H1 (cell line): Measurements from ENCODE around the gene AAR2. TPM values are rescaled to one million over a fixed set of nuclear protein-coding genes. Genes with fewer than 3 reads are reported as not detected.

Experiments used
- CTCF ChIA-PET: fragments of 300-600 bp; sonication (Branson Sonifier 250); formaldehyde crosslinking; loops from one replicate; lab custom pipeline; 2021; ENCODE audit not compliant: partially characterized antibody; lab: Charles Lee
- POLR2A ChIA-PET: fragments of 300-600 bp; sonication (Branson Sonifier 250); formaldehyde crosslinking; loops from one replicate; lab custom pipeline; 2021; ENCODE audit warnings: inconsistent platforms; ENCODE audit not compliant: partially characterized antibody; lab: Charles Lee
- DNase-seq, 2 experiments: peaks; one replicate each; pipeline versions ENCODE4 v3.0.0 to v3.0.0-alpha.2; 2010 to 2022; ENCODE audit warnings: low spot score in 2 of 2, low read depth in 1 of 2, mixed read lengths in 1 of 2
- FAIRE-seq: peaks from 2 replicates; lab custom pipeline; 2011; peaks lifted over from hg19 to GRCh38; lab: Jason Lieb, UNC
- H2AFZ ChIP-seq: 2 replicates; pipeline ENCODE4 v1.8.1; 2012; ENCODE audit warnings: low read length, inconsistent platforms
- H2AK5ac ChIP-seq: 2 replicates; pipeline ENCODE4 v1.6.1; 2013; ENCODE audit warnings: low read depth, low read length
- H2BK120ac ChIP-seq: replicated peaks from 2 replicates; pipeline ENCODE3; 2013; ENCODE audit warnings: low read depth, low read length, inconsistent platforms
- H2BK12ac ChIP-seq: 2 replicates; pipeline ENCODE4 v1.6.1; 2013; ENCODE audit warnings: low read depth, low read length
- H2BK15ac ChIP-seq: 2 replicates; pipeline ENCODE4 v1.6.1; 2013; ENCODE audit warnings: low read length
- H2BK20ac ChIP-seq: 2 replicates; pipeline ENCODE4 v1.6.1; 2013; ENCODE audit warnings: low read length
- H2BK5ac ChIP-seq: 2 replicates; pipeline ENCODE4 v1.6.1; 2013; ENCODE audit warnings: low read depth, low read length
- H3K14ac ChIP-seq: 2 replicates; pipeline ENCODE4 v1.6.1; 2013; ENCODE audit warnings: inconsistent platforms; ENCODE audit not compliant: insufficient read length
- H3K18ac ChIP-seq: 2 replicates; pipeline ENCODE4 v1.6.1; 2013; ENCODE audit warnings: low read length; ENCODE audit errors: extremely low read depth
- H3K23ac ChIP-seq: 2 replicates; pipeline ENCODE4 v1.6.1; 2013; ENCODE audit warnings: inconsistent platforms; ENCODE audit not compliant: insufficient read length
- H3K23me2 ChIP-seq: 2 replicates; pipeline ENCODE4 v1.6.1; 2013; ENCODE audit warnings: low read depth, low read length
- H3K27ac ChIP-seq: 2 replicates; pipeline ENCODE4 v1.6.1; 2011; ENCODE audit warnings: low read depth, low read length, inconsistent platforms
- H3K27me3 ChIP-seq, 4 experiments: replicated peaks in 1 of 4; 1 replicate in 1 of 4; 2 replicates in 3 of 4; pipeline versions ENCODE4 v1.6.1 to v1.8.1; 2011 to 2013; ENCODE audit warnings: low read length in 3 of 4, mild to moderate bottlenecking in 3 of 4, inconsistent platforms in 2 of 4, mixed read lengths in 2 of 4, moderate library complexity in 1 of 4; ENCODE audit not compliant: control insufficient read depth in 3 of 4, insufficient read depth in 3 of 4; ENCODE audit errors: extremely low read depth in 1 of 4
- H3K36me3 ChIP-seq, 4 experiments: 2 replicates each; pipeline versions ENCODE4 v1.6.1 to v1.8.1; 2011 to 2013; ENCODE audit warnings: mild to moderate bottlenecking in 4 of 4, low read length in 3 of 4, moderate library complexity in 2 of 4, control low read depth in 1 of 4, inconsistent platforms in 1 of 4; ENCODE audit not compliant: insufficient read depth in 4 of 4, control insufficient read depth in 2 of 4
- H3K4ac ChIP-seq: replicated peaks from 2 replicates; pipeline ENCODE3; 2013; ENCODE audit warnings: low read length, low read depth, mixed read lengths, inconsistent platforms; ENCODE audit not compliant: insufficient read length
- H3K4me1 ChIP-seq, 4 experiments: replicated peaks in 1 of 4; 1 replicate in 1 of 4; 2 replicates in 3 of 4; pipeline versions ENCODE4 v1.6.1 to v1.8.1; 2011 to 2013; ENCODE audit warnings: low read length in 3 of 4, inconsistent platforms in 2 of 4, mixed read lengths in 1 of 4; ENCODE audit not compliant: insufficient read depth in 4 of 4, control insufficient read depth in 3 of 4
- H3K4me2 ChIP-seq, 2 experiments: 2 replicates each; pipeline versions ENCODE4 v1.6.1 to v1.8.1; 2011 to 2013; ENCODE audit warnings: low read depth in 2 of 2, low read length in 2 of 2, control low read depth in 1 of 2, inconsistent platforms in 1 of 2, mild to moderate bottlenecking in 1 of 2; ENCODE audit not compliant: insufficient read depth in 1 of 2
- H3K4me3 ChIP-seq, 4 experiments: fragments of 200-600, 300-600 bp in 1 of 4; sonication (generic), shearing (Covaris generic), sonication (Bioruptor Twin) in 1 of 4; 2 replicates each; pipeline versions ENCODE4 v1.5.1 to v1.8.1; 2011 to 2016; ENCODE audit warnings: low read length in 4 of 4, low read depth in 3 of 4, control low read depth in 2 of 4, inconsistent platforms in 2 of 4, mild to moderate bottlenecking in 2 of 4, mixed read lengths in 1 of 4, moderate library complexity in 1 of 4; ENCODE audit not compliant: insufficient read depth in 2 of 4; ENCODE audit errors: extremely low read depth in 1 of 4
- H3K56ac ChIP-seq: replicated peaks from 2 replicates; pipeline ENCODE3; 2013; ENCODE audit warnings: low read depth, mild to moderate bottlenecking, mixed read lengths, low read length, inconsistent platforms; ENCODE audit not compliant: insufficient read length
- H3K79me1 ChIP-seq: 2 replicates; pipeline ENCODE4 v1.6.1; 2013; ENCODE audit warnings: low read depth, low read length, control low read depth
- H3K79me2 ChIP-seq, 2 experiments: 2 replicates each; pipeline versions ENCODE4 v1.6.1 to v1.8.1; 2012 to 2013; ENCODE audit warnings: low read length in 2 of 2, mild to moderate bottlenecking in 2 of 2, inconsistent platforms in 1 of 2; ENCODE audit not compliant: insufficient read depth in 2 of 2, control insufficient read depth in 1 of 2
- H3K9ac ChIP-seq, 4 experiments: replicated peaks in 1 of 4; 1 replicate in 1 of 4; 2 replicates in 3 of 4; pipeline versions ENCODE4 v1.6.1 to v1.8.1; 2011 to 2013; ENCODE audit warnings: low read depth in 3 of 4, low read length in 3 of 4, control low read depth in 2 of 4, mild to moderate bottlenecking in 2 of 4, moderate library complexity in 2 of 4, inconsistent platforms in 1 of 4; ENCODE audit errors: extremely low read depth in 1 of 4
- H3K9me3 ChIP-seq, 2 experiments: 2 replicates each; pipeline versions ENCODE4 v1.6.1 to v1.8.1; 2012 to 2013; ENCODE audit warnings: mild to moderate bottlenecking in 2 of 2, moderate library complexity in 2 of 2, control low read depth in 1 of 2, inconsistent platforms in 1 of 2, low read depth in 1 of 2, low read length in 1 of 2, mixed read lengths in 1 of 2; ENCODE audit not compliant: insufficient read depth in 2 of 2
- H4K20me1 ChIP-seq, 2 experiments: replicated peaks in 1 of 2; 2 replicates each; pipeline versions ENCODE3 to v1.8.1; 2011 to 2013; ENCODE audit warnings: inconsistent platforms in 2 of 2, low read length in 2 of 2, mild to moderate bottlenecking in 1 of 2; ENCODE audit not compliant: insufficient read depth in 2 of 2, control insufficient read depth in 1 of 2
- H4K5ac ChIP-seq: 2 replicates; pipeline ENCODE4 v1.6.1; 2013; ENCODE audit warnings: low read length, low read depth, mixed read lengths, inconsistent platforms; ENCODE audit not compliant: insufficient read length
- H4K8ac ChIP-seq: 2 replicates; pipeline ENCODE4 v1.8.0; 2013; ENCODE audit warnings: mild to moderate bottlenecking, moderate library complexity, low read length, inconsistent platforms; ENCODE audit not compliant: insufficient read depth; ENCODE audit errors: extremely low read depth
- H4K91ac ChIP-seq: replicated peaks from 2 replicates; pipeline ENCODE3; 2013; ENCODE audit warnings: low read length, mixed read lengths, inconsistent platforms; ENCODE audit not compliant: insufficient read length
- ASH2L ChIP-seq: fragments of 200-600, 300-600 bp; sonication (generic); IDR thresholded peaks from one replicate; pipeline ENCODE4 v1.7.1; 2017; ENCODE audit warnings: low read length
- BCL11A ChIP-seq, 2 experiments: IDR thresholded peaks; one replicate each; pipeline ENCODE4 v1.6.1; 2011; ENCODE audit warnings: low read depth in 2 of 2, low read length in 2 of 2, mild to moderate bottlenecking in 2 of 2
- CBX5 ChIP-seq: fragments of 300-800, 300-1000 bp; sonication (generic); IDR thresholded peaks from 2 replicates; pipeline ENCODE4 v1.7.1; 2016; ENCODE audit warnings: antibody characterized with exemption, low read length, low read depth
- HDAC2 ChIP-seq, 2 experiments: fragments of 300-600 bp in 1 of 2; sonication (generic) in 1 of 2; IDR thresholded peaks; 2 replicates each; pipeline ENCODE4 v1.6.1; 2011 to 2012; ENCODE audit warnings: low read depth in 2 of 2, low read length in 2 of 2, mild to moderate bottlenecking in 2 of 2, moderate library complexity in 2 of 2, borderline replicate concordance in 1 of 2, inconsistent platforms in 1 of 2
- HDAC6 ChIP-seq: IDR thresholded peaks from one replicate; pipeline ENCODE4 v1.7.1; 2012; ENCODE audit warnings: low read depth, mild to moderate bottlenecking, inconsistent platforms, low read length, moderate library complexity
- JUN ChIP-seq: IDR thresholded peaks from 2 replicates; pipeline ENCODE4 v1.6.1; 2011; ENCODE audit warnings: low read depth, mild to moderate bottlenecking, improper control_type of control experiment, low read length
- NANOG ChIP-seq: IDR thresholded peaks from 2 replicates; pipeline ENCODE4 v1.6.1; 2011; ENCODE audit warnings: low read length, low read depth, mild to moderate bottlenecking, inconsistent platforms; ENCODE audit not compliant: insufficient read depth, poor library complexity, severe bottlenecking
- POLR2A ChIP-seq, 2 experiments: IDR thresholded peaks; 1 replicate in 1 of 2; 2 replicates in 1 of 2; pipeline ENCODE4 v1.6.1; 2011; ENCODE audit warnings: low read depth in 2 of 2, low read length in 2 of 2, mild to moderate bottlenecking in 2 of 2; ENCODE audit errors: control extremely low read depth in 1 of 2
- RBBP5 ChIP-seq: IDR thresholded peaks from 2 replicates; pipeline ENCODE4 v1.7.1; 2012; ENCODE audit warnings: low read depth, mild to moderate bottlenecking, inconsistent platforms, low read length, moderate library complexity, borderline replicate concordance
- SIN3A ChIP-seq, 2 experiments: IDR thresholded peaks in 1 of 2; conservative IDR thresholded peaks in 1 of 2; 2 replicates each; pipeline ENCODE4 v1.6.1; 2011 to 2012; ENCODE audit warnings: low read length in 2 of 2, improper control_type of control experiment in 1 of 2, low read depth in 1 of 2, mild to moderate bottlenecking in 1 of 2
- SP2 ChIP-seq: IDR thresholded peaks from 2 replicates; pipeline ENCODE4 v1.6.1; 2012; ENCODE audit warnings: mild to moderate bottlenecking, low read length, inconsistent platforms
- WGBS, 2 experiments: shearing (Covaris generic) in 1 of 2; methylation state at CpG; one replicate each; pipeline versions ENCODE4 v1.1.6 to v1.1.7; 2013 to 2015; ENCODE audit warnings: low lambda C conversion rate in 2 of 2, mixed read lengths in 2 of 2, inconsistent platforms in 1 of 2, low coverage in 1 of 2, missing lambda C conversion rate in 1 of 2; ENCODE audit not compliant: insufficient replicate concordance in 2 of 2, insufficient coverage in 1 of 2, insufficient read length in 1 of 2; ENCODE audit errors: extremely low coverage in 1 of 2, missing lambda C conversion rate in 1 of 2; 5-methylcytosine and 5-hydroxymethylcytosine counted together
- polyA plus RNA-seq, 7 experiments: library from polyadenylated mRNA; depleted of rRNA in 3 of 7; stranded (reverse) in 5 of 7; unstranded in 2 of 7; fragments of >200 nt in 5 of 7; fragments of 200-250 nt in 2 of 7; gene quantifications; 1 replicate in 5 of 7; 2 replicates in 1 of 7; 4 replicates in 1 of 7; pipeline versions ENCODE4 v1.2.1 to v1.2.3, GENCODE V29; 2011 to 2013; ENCODE audit warnings: missing spikeins in 2 of 7, mixed read lengths in 2 of 7
- total RNA-seq: library from RNA; stranded (reverse); fragmentation: NEBNext Ultra II Directional; extraction: Animal tissue kit (Norgen Biotek cat#: 25700); gene quantifications from 2 replicates; pipeline ENCODE4 v1.2.1, GENCODE V29; 2021
- TF ChIP-seq, protein P1 (sequence below): IDR thresholded peaks from 2 replicates; pipeline ENCODE4 v1.6.1; 2012; ENCODE audit warnings: inconsistent platforms

Gene AAR2
- total and polyA plus RNA-seq, 2 of the 8 experiments (the other 6 are each of a cell fraction or from before 2014, with no cell fraction given): 25.5 to 36.1 TPM

DNA sequence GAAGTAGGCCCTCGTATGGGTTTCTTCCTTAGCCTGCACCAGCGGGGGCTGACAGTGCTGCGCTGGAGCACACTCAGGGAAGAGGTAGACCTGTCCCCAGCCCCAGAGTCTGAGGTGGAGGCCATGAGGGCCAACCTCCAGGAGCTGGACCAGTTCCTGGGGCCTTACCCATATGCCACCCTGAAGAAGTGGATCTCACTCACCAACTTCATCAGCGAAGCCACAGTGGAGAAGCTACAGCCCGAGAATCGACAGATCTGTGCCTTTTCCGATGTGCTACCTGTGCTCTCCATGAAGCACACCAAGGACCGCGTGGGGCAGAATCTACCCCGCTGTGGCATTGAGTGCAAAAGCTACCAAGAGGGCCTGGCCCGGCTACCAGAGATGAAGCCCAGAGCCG is 3.8 kb downstream of the AAR2 start:
- H4K8ac ChIP-seq: no peak overlapping the region
- H2BK120ac ChIP-seq: no peak overlapping the region
- no peak overlapping the region for H3K4me3 ChIP-seq
- peaks cover 17 to 36% of the 10 kb centered on the region in 2 experiments for H3K79me2 ChIP-seq
- DNase-seq (no peak), FAIRE-seq (no peak)
- no peaks in the 10 kb centered on the region for H3K9me3 ChIP-seq
- H2AK5ac ChIP-seq: no peak overlapping the region
- no peak overlapping the region for H3K18ac ChIP-seq
- peaks cover 2% of the 10 kb centered on the region for H3K79me1 ChIP-seq
- peaks cover 0 to 7% (median 5%) of the 10 kb centered on the region in 4 experiments; a peak in 6 of 7 replicates for H3K4me1 ChIP-seq
- H3K36me3 ChIP-seq: peaks cover 4 to 40% (median 25%) of the 10 kb centered on the region in 4 experiments; a peak in 7 of 8 replicates
- WGBS, 2 experiments: 95% methylated on average over 12 of the region's 12 CpGs; no CpG with 5 or more reads in 1 of the 2 experiments
- H3K23me2 ChIP-seq: peaks cover 10% of the 10 kb centered on the region
- H2BK20ac ChIP-seq: no peak overlapping the region
- no peak overlapping the region for H4K5ac ChIP-seq
- H2BK15ac ChIP-seq: no peak overlapping the region
- TF ChIP-seq HDAC2 (IDR thresholded peaks at IDR 0.05; ENCODE audit: borderline replicate concordance in 1 of 2, low read depth in 2 of 2, low read length in 2 of 2) (no peak), POLR2A (IDR thresholded peaks at IDR 0.05; ENCODE audit: control extremely low read depth in 1 of 2, low read depth in 2 of 2, low read length in 2 of 2) (no peak), RBBP5 (no peak), BCL11A (IDR thresholded peaks at IDR 0.05; ENCODE audit: low read depth in 2 of 2, low read length in 2 of 2) (no peak), JUN (no peak), NANOG (no peak), HDAC6 (no peak), SP2 (no peak), ASH2L (no peak), CBX5 (no peak), SIN3A (conservative IDR thresholded peaks at IDR 0.05 in 1 of 2, IDR thresholded peaks at IDR 0.05 in 1 of 2; ENCODE audit: low read depth in 1 of 2, low read length in 2 of 2) (no peak)
- TF ChIP-seq, protein P1, sequence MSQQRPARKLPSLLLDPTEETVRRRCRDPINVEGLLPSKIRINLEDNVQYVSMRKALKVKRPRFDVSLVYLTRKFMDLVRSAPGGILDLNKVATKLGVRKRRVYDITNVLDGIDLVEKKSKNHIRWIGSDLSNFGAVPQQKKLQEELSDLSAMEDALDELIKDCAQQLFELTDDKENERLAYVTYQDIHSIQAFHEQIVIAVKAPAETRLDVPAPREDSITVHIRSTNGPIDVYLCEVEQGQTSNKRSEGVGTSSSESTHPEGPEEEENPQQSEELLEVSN: no peak
- ChIA-PET CTCF (interaction anchor here (0.6 to 2.1 kb wide), 6 partner anchors 9 to 569 kb away, joined by 3 to 10 read pairs (median 4); no protein-coding TSS in a partner anchor), POLR2A (interaction anchor here (1.9 kb wide), 1 partner anchor 18 kb away, joined by 4 read pairs; no protein-coding TSS in a partner anchor)
- no peaks in the 10 kb centered on the region for H3K27me3 ChIP-seq
- no peak overlapping the region for H4K91ac ChIP-seq
- H2BK5ac ChIP-seq: no peak overlapping the region
- no peak overlapping the region for H3K23ac ChIP-seq
- H3K14ac ChIP-seq: no peak overlapping the region
- H3K56ac ChIP-seq: no peak overlapping the region
- peaks cover 2% of the 10 kb centered on the region in 2 experiments for H4K20me1 ChIP-seq
- no peak overlapping the region for H2AFZ ChIP-seq
- no peak overlapping the region for H3K4me2 ChIP-seq
- no peak overlapping the region for H3K9ac ChIP-seq
- H3K27ac ChIP-seq: no peak overlapping the region
- H3K4ac ChIP-seq: no peak overlapping the region
- H2BK12ac ChIP-seq: no peak overlapping the region
